Right renal cortex interstitium (tissue), 3 donors: ENCODE measurements around the gene MRPS21. TPM values are rescaled to one million over a fixed set of nuclear protein-coding genes. Genes with fewer than 3 reads are reported as not detected.

Experiments used
- DNase-seq, 3 donors: peaks; one replicate each; pipeline ENCODE4 v3.0.0-alpha.2; 2013; ENCODE audit warnings: low read depth in 3 of 3, low spot score in 2 of 3
- polyA plus RNA-seq, 3 donors: library from polyadenylated mRNA; unstranded; fragments of 120-200 nt; gene quantifications; one replicate each; pipeline ENCODE4 v1.2.1, GENCODE V29; 2013; ENCODE audit not compliant: insufficient read length in 3 of 3

MRPS21 gene
- polyA plus RNA-seq, result 10 to 100 TPM; 83.6 to 91.3 (median 86.7) TPM

GRCh38 chr1:150293433-150294253, at the start of gene MRPS21:
TSS of gene MRPS21 (plus strand) at chr1:150293861. CDS start at chr1:150294367, 506 bp downstream.
- DNase-seq, result peak; percentile 90 to 92 (median 91)

- no peak for DNase-seq
These were observed 43.7 kb upstream of the MRPS21 start for GRCh38 chr1:150249936-150250335.

- DNase-seq, result no peak
These were observed 37.5 kb upstream of the MRPS21 start for GRCh38 chr1:150256198-150256553.

- no peak for DNase-seq
These were observed 36.9 kb upstream of the MRPS21 start for GRCh38 chr1:150256554-150257341.

- peak in 1 of 3 donors; percentile 19 for DNase-seq
These were observed 35.8 kb upstream of the MRPS21 start, which contains the start of gene CA14 for GRCh38 chr1:150257624-150258585. TSS of gene CA14 (plus strand) at chr1:150257774. CDS start at chr1:150258129, 355 bp downstream.

GRCh38 chr1:150259217-150259616, 34.4 kb upstream of the MRPS21 start:
- DNase-seq, result no peak

- DNase-seq, result no peak
These were observed 33.6 kb upstream of the MRPS21 start for GRCh38 chr1:150259758-150260669.

- no peak for DNase-seq
These were observed 32.3 kb upstream of the MRPS21 start for GRCh38 chr1:150261367-150261766.

- DNase-seq, result no peak
These were observed 31.0 kb upstream of the MRPS21 start for GRCh38 chr1:150262388-150263320.

GRCh38 chr1:150263549-150263948, 30.1 kb upstream of the MRPS21 start:
- no peak for DNase-seq

- no peak for DNase-seq
These were observed 25.8 kb upstream of the MRPS21 start for GRCh38 chr1:150267896-150268295.

- DNase-seq, result no peak
These were observed 25.3 kb upstream of the MRPS21 start for GRCh38 chr1:150268340-150268704.

GRCh38 chr1:150268705-150269403, 24.8 kb upstream of the MRPS21 start, which contains the start of gene APH1A:
TSS of gene APH1A (minus strand) at chr1:150269016. CDS start at chr1:150268810, 206 bp downstream.
- peak; percentile 86 to 92 (median 89) for DNase-seq

GRCh38 chr1:150269451-150269850, 24.2 kb upstream of the MRPS21 start:
- DNase-seq, result no peak

GRCh38 chr1:150271291-150271959, 22.2 kb upstream of the MRPS21 start:
- DNase-seq, result no peak

- DNase-seq, result no peak
These were observed 20.4 kb upstream of the MRPS21 start for GRCh38 chr1:150273311-150273710.

- DNase-seq, result no peak
These were observed 13.4 kb upstream of the MRPS21 start for GRCh38 chr1:150280138-150280707.
